HG02884 (cell line): Measurements from ENCODE around the gene AXIN1.

Experiments
- ATAC-seq: cut with Tn5 transposase; IDR thresholded peaks from one replicate; pipeline ENCODE4 v1.9.1; 2021; ENCODE audit warnings: mild to moderate bottlenecking, moderate library complexity; ENCODE audit not compliant: unreplicated experiment

Gene AXIN1

GRCh38 chr16:253833-254232, 98.7 kb downstream of the AXIN1 start:
- no peak for ATAC-seq

- ATAC-seq = no peak
These were observed 99.9 kb downstream of the AXIN1 start for GRCh38 chr16:252366-253337.

- no peak for ATAC-seq
These were observed 103.1 kb downstream of the AXIN1 start for GRCh38 chr16:249431-249830.

GRCh38 chr16:247027-247426, 105.5 kb downstream of the AXIN1 start:
- no peak for ATAC-seq

GRCh38 chr16:245105-245504, 107.4 kb downstream of the AXIN1 start:
- no peak for ATAC-seq

GRCh38 chr16:243348-243747, 109.2 kb downstream of the AXIN1 start:
- no peak for ATAC-seq

GRCh38 chr16:242281-242680, 110.2 kb downstream of the AXIN1 start:
- no peak for ATAC-seq

- no peak for ATAC-seq
These were observed 112.0 kb downstream of the AXIN1 start for GRCh38 chr16:240559-240958.

GRCh38 chr16:239948-240277, 112.6 kb downstream of the AXIN1 start:
- ATAC-seq = no peak
